Measurements from ENCODE around the gene UBAC2.

Gene UBAC2

DNA sequence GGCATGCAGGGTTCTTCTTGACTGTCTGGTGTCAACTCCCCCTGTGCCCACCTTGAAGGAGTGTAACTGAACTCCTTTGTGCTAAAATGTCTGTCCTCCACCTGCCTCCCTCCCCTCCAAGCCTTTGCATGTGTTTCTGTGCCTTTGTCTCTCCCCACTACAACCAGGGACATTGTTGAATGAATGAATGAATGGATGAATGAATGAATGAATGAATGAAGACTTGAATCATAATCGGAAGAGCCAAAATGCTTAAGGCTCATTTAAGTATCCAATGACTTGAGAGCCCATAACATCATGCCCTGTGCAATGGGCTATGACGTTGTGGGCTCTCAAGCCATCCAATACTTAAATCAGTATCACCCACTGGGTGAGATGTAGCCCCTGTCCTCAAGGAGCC lies 115.6 kb downstream of the UBAC2 start:
- no peak for DNase-seq

- no peak for DNase-seq
Measured at GRCh38 chr13:99316657-99317256, 116.1 kb downstream of the UBAC2 start.

DNA sequence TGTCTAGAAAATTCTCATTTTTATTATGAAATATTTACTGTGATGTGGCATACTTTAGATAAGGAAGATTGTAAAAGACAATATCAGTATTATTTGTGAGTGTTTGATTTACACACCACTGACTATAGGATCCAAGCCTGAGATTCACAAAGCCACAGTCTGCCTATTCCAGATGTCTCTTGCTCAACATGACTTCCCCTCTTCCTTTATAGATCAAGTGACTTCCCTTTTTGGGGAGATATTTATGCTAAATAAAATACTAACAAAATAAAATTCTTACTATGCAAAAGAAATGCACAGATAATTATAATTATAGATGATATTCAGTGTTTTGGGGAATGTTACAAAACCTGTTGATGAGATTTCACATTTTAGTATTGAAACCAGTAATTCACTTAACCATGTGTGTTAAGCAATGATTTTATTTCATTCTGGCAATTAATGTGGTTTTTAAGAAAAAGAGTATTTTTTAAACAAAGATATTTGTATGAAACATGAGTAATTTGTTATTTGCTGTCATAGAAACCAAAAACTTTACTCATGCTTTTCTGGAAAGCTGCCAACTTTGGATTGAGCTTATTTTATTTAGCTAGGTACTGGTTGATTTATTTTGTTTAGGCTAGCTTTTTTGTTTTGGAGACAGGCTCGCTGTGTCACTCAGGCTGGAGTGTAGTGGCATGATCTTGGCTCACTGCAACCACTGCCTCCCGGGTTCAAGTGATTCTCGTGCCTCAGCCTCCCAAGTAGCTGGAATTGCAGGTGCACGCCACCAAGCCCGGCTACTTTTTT lies 120.2 kb downstream of the UBAC2 start:
- DNase-seq = peak in 1 of 2 experiments; percentile 4

GRCh38 chr13:99321709-99322108 lies 121.1 kb downstream of the UBAC2 start:
- DNase-seq = no peak

- no peak for DNase-seq
Measured at GRCh38 chr13:99322297-99323103, 121.8 kb downstream of the UBAC2 start.

- DNase-seq = no peak
Measured at GRCh38 chr13:99323488-99323887, 122.8 kb downstream of the UBAC2 start.

GRCh38 chr13:99326012-99326411 lies 125.4 kb downstream of the UBAC2 start:
- no peak for DNase-seq

DNA sequence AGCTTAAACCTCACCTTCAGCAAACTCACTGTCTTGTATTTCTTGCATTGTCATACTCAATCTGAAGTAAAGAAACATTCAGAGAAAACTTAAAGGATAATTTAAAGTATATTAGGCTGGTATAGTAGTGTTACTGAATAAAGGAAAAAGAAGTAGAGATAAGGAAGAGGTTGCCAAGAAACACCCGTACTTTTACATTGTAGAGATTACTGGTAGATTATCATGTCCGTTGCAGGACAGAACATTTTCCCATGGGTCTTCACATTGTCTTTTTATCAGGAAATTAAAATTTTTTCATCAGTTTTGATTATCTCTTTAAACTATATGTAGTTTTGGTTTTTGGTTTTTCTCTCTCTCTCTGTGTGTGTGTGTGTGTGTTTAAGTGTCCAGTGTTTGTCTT lies 126.5 kb downstream of the UBAC2 start:
- no peak for DNase-seq

GRCh38 chr13:99327761-99328160 lies 127.1 kb downstream of the UBAC2 start:
- no peak for DNase-seq

- DNase-seq = no peak
Measured at GRCh38 chr13:99329477-99329876, 128.8 kb downstream of the UBAC2 start.

- DNase-seq = no peak
Measured at GRCh38 chr13:99330942-99331341, 130.3 kb downstream of the UBAC2 start.

DNA sequence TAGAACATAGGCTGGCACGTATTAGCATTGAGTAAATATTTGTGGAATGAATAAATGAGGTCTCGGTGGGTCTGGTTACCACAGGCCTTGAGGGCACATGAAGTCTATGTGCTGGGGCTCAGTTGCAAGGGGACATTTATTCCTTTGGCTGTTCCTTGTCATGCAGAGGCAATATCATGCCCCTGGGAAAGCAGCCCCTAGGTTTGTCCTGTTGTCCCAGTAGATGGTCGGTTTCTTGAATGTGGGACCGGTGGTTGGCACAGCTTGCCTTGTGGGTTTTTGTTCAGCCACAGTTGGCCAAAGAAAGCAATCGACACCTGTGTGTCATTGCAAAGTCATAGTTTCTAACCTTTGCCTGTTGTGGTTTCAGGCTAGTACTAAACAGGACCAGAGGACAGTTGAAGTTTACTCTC lies 131.2 kb downstream of the UBAC2 start:
- no peak for DNase-seq

DNA sequence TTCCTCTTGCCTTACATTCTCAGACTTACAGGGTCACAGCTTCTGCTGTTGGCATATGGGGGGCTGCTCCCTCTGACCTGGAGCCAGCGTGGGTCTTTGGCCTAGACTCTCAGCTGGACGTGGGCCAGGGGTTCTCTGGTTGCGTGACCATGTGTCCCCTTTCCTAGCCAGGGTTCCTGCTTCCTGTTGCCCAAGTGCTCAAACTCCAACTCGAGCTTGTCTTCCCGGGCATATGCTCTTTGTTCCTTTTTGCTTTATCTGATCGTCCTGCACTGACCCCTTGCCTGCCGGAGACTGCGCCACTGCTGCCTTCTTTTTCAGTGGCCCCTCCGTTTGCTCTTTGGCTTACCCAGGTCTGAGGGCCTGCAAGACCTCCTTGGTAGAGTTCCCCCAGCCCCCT lies 131.8 kb downstream of the UBAC2 start:
- no peak for DNase-seq

DNA sequence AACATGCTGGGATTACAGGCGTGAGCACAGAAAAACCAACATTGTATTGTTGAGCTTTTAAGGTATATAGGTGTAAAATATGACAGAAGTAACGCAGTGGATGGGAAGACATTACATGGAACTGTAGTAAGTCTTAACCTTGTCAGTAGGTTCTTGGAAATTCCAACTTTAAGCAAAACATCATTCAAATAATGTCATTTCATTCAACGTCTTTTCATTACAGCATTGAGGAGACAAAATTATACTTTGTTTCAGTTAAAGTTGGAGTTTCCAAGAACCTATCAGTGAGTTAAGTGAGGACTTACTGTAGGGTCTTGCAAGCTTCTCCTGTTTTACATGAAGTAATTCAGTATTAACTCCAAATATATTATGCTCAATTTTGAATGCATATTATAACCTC lies 133.6 kb downstream of the UBAC2 start:
- DNase-seq = no peak

DNA sequence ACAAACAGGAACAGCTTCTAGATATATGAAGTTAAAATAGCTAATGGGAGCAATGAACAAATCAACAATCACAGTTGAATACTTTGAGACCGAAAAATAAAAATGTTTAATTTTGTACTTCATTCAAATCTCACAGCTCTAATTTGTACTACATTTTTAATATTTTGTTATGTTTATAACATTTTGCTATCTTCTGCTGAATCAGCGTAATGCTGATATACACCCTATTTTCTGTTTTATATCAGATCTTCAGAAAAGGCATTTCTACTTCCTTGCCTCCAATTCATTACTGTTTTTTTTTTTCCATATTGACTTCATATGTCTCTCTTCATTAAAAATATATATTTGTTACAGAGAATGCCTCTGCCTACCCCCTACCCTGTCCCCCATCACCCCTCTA lies 134.4 kb downstream of the UBAC2 start:
- no peak for DNase-seq

- no peak for DNase-seq
Measured at GRCh38 chr13:99335603-99336002, 134.9 kb downstream of the UBAC2 start.

GRCh38 chr13:99339230-99339721 lies 138.6 kb downstream of the UBAC2 start:
- DNase-seq = no peak

GRCh38 chr13:99339736-99340397 lies 139.2 kb downstream of the UBAC2 start:
- DNase-seq = no peak

DNA sequence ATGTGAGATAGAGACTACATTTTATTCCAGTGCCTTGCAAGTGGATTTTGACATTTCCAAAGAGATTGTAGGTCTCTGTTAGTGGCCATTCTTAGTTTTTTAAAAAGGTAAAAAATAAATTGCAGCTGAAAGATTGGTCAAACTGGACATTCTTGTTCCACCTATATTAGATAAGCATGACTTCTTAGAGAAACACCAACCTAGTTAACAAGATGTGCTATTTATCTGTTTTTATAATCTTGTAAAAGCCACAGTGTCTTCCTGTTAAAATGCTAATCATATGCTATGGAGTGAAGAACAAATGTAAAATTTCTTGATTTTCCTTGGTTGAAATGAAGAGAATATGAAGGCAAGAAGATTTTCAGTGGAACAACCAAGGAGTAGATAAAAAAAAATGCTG lies 140.0 kb downstream of the UBAC2 start:
- no peak for DNase-seq

GRCh38 chr13:99341969-99342722 lies 141.5 kb downstream of the UBAC2 start:
- DNase-seq = no peak

- DNase-seq = no peak
Measured at GRCh38 chr13:99342723-99343315, 142.2 kb downstream of the UBAC2 start.
